Ramos (cell line): Measurements from ENCODE around the gene RAD23A.
"Not testable (repeated sequence)": the region's sequence is repeated elsewhere in the genome, so short reads cannot be mapped to it uniquely, and the experiment has no call there.

Source experiments
- in situ Hi-C: fragments of 300-500 bp; cut with MboI; formaldehyde crosslinking; loops from one replicate; pipeline ENCODE4 v1.14.3; 2022; ENCODE audit warnings: low sequenced_read_pairs; ENCODE audit not compliant: unreplicated experiment

The RAD23A gene

GRCh38 chr19:12945479-12946091, at the start of gene RAD23A:
Gene RAD23A, plus strand, starts transcription at chr19:12945862. Its CDS starts 87 bp downstream, at chr19:12945949.
- in situ Hi-C loops: no loop called here

GRCh38 chr19:12896460-12896859, 49.2 kb upstream of the RAD23A start:
- in situ Hi-C loops: no loop called here

- in situ Hi-C loops: no loop called here
Measured at GRCh38 chr19:12899891-12900518, 45.7 kb upstream of the RAD23A start.

- in situ Hi-C loops: no loop called here
Measured at GRCh38 chr19:12907166-12907565, 38.5 kb upstream of the RAD23A start.

- in situ Hi-C loops: no loop called here
Measured at GRCh38 chr19:12912571-12912970, 33.1 kb upstream of the RAD23A start.

- in situ Hi-C loops: no loop called here
Measured at GRCh38 chr19:12913011-12913561, 32.6 kb upstream of the RAD23A start.

- in situ Hi-C loops: no loop called here
Measured at GRCh38 chr19:12913851-12914690, 31.6 kb upstream of the RAD23A start.

- in situ Hi-C loops: not testable (repeated sequence)
Measured at GRCh38 chr19:12915860-12916259, 29.8 kb upstream of the RAD23A start.

- in situ Hi-C loops: no loop called here
Measured at GRCh38 chr19:12918253-12918652, 27.4 kb upstream of the RAD23A start.

GRCh38 chr19:12921047-12921446, 24.6 kb upstream of the RAD23A start:
- in situ Hi-C loops: no loop called here

- in situ Hi-C loops: no loop called here
Measured at GRCh38 chr19:12922959-12923358, 22.7 kb upstream of the RAD23A start.

- in situ Hi-C loops: no loop called here
Measured at GRCh38 chr19:12924621-12925310, 20.9 kb upstream of the RAD23A start.

GRCh38 chr19:12930002-12930645, 15.5 kb upstream of the RAD23A start:
- in situ Hi-C loops: no loop called here

- in situ Hi-C loops: no loop called here
Measured at GRCh38 chr19:12932392-12933286, 13.0 kb upstream of the RAD23A start.

GRCh38 chr19:12933287-12934072, 12.2 kb upstream of the RAD23A start, which contains the start of gene FARSA:
Gene FARSA, minus strand, starts transcription at chr19:12933711. Its CDS starts 15 bp downstream, at chr19:12933696.
- in situ Hi-C loops: no loop called here

GRCh38 chr19:12935071-12935470, 10.6 kb upstream of the RAD23A start:
- in situ Hi-C loops: no loop called here

GRCh38 chr19:12936582-12936981, 9.1 kb upstream of the RAD23A start:
- in situ Hi-C loops: no loop called here
